Osteocyte (in vitro differentiated cells): ENCODE data around the gene RCOR3. TPM values are rescaled to one million over a fixed set of nuclear protein-coding genes. Genes with fewer than 3 reads are reported as not detected.
"Not testable (repeated sequence)": the region's sequence is repeated elsewhere in the genome, so short reads cannot be mapped to it uniquely, and the experiment has no call there.

ENCODE experiments used
- DNase-seq: peaks from one replicate; pipeline ENCODE4 v3.0.0; 2021; ENCODE audit warnings: mixed read lengths; ENCODE audit not compliant: unreplicated experiment; ENCODE audit errors: extremely low spot score
- H3K27ac Mint-ChIP-seq: one replicate; pipeline ENCODE4 v1.8.0; 2021; ENCODE audit warnings: mild to moderate bottlenecking, mixed read lengths; ENCODE audit not compliant: unreplicated experiment
- H3K27me3 Mint-ChIP-seq: one replicate; pipeline ENCODE4 v1.8.0; 2021; ENCODE audit warnings: mixed read lengths; ENCODE audit not compliant: unreplicated experiment
- H3K36me3 Mint-ChIP-seq: one replicate; pipeline ENCODE4 v1.8.0; 2021; ENCODE audit warnings: mixed read lengths; ENCODE audit not compliant: unreplicated experiment
- H3K4me1 Mint-ChIP-seq: one replicate; pipeline ENCODE4 v1.8.0; 2021; ENCODE audit warnings: mixed read lengths; ENCODE audit not compliant: unreplicated experiment
- H3K4me3 Mint-ChIP-seq: one replicate; pipeline ENCODE4 v1.8.0; 2021; ENCODE audit warnings: mild to moderate bottlenecking, moderate library complexity, mixed read lengths; ENCODE audit not compliant: unreplicated experiment
- H3K9me3 Mint-ChIP-seq: one replicate; pipeline ENCODE4 v1.8.0; 2021; ENCODE audit warnings: mixed read lengths; ENCODE audit not compliant: unreplicated experiment
- CTCF ChIP-seq: fragments of 200-600 bp; sonication (generic); IDR thresholded peaks from 2 replicates; pipeline ENCODE4 v1.5.0; 2021; ENCODE audit warnings: antibody characterized with exemption, mild to moderate bottlenecking, moderate library complexity
- total RNA-seq: library from RNA; stranded (reverse); gene quantifications from 2 replicates; pipeline ENCODE4 v1.2.1, GENCODE V29; 2021

Gene RCOR3
- total RNA-seq, 1 donor from 2014 or later: 51.0 TPM

- H3K4me3 Mint-ChIP-seq: peak overlapping the region; percentile 81
- H3K4me1 Mint-ChIP-seq: peaks cover 31% of the 10 kb centered on the region
- peak overlapping the region; percentile 88 for H3K27ac Mint-ChIP-seq
- H3K9me3 Mint-ChIP-seq: no peaks in the 10 kb centered on the region
- DNase-seq: peak; percentile 89
- peaks cover 14% of the 10 kb centered on the region for H3K36me3 Mint-ChIP-seq
- H3K27me3 Mint-ChIP-seq: no peaks in the 10 kb centered on the region
- TF ChIP-seq CTCF: no peak
These were observed 1.3 kb downstream of the RCOR3 start for GRCh38 chr1:211260141-211261107.

GRCh38 chr1:211261229-211261628, 2.1 kb downstream of the RCOR3 start:
- peaks cover 17% of the 10 kb centered on the region for H3K36me3 Mint-ChIP-seq
- H3K27me3 Mint-ChIP-seq: no peaks in the 10 kb centered on the region
- peak overlapping the region; percentile 88 for H3K27ac Mint-ChIP-seq
- no peak for TF ChIP-seq CTCF
- DNase-seq: no peak
- H3K9me3 Mint-ChIP-seq: no peaks in the 10 kb centered on the region
- peak overlapping the region; percentile 81 for H3K4me3 Mint-ChIP-seq
- H3K4me1 Mint-ChIP-seq: peaks cover 35% of the 10 kb centered on the region

- not testable (repeated sequence) for DNase-seq, H3K27ac Mint-ChIP-seq, H3K9me3 Mint-ChIP-seq, H3K4me3 Mint-ChIP-seq, H3K27me3 Mint-ChIP-seq
- Mint-ChIP-seq H3K4me1 (peaks cover 20% of the 10 kb centered on the region), H3K36me3 (peaks cover 30% of the 10 kb centered on the region)
These were observed 3.9 kb downstream of the RCOR3 start for GRCh38 chr1:211263022-211263421.

GRCh38 chr1:211267204-211267857, 8.2 kb downstream of the RCOR3 start:
- DNase-seq: no peak
- Mint-ChIP-seq H3K9me3 (no peaks in the 10 kb centered on the region), H3K27me3 (no peaks in the 10 kb centered on the region), H3K36me3 (peaks cover 39% of the 10 kb centered on the region), H3K4me3 (no peak overlapping the region), H3K4me1 (peaks cover 7% of the 10 kb centered on the region), H3K27ac (no peak overlapping the region)
- no peak for TF ChIP-seq CTCF

GRCh38 chr1:211279340-211279739, 20.2 kb downstream of the RCOR3 start:
- H3K27ac Mint-ChIP-seq: no peak overlapping the region
- H3K27me3 Mint-ChIP-seq: no peaks in the 10 kb centered on the region
- peaks cover 15% of the 10 kb centered on the region for H3K36me3 Mint-ChIP-seq
- H3K4me1 Mint-ChIP-seq: no peaks in the 10 kb centered on the region
- no peak for DNase-seq
- TF ChIP-seq CTCF: no peak
- H3K9me3 Mint-ChIP-seq: no peaks in the 10 kb centered on the region
- no peak overlapping the region for H3K4me3 Mint-ChIP-seq
